GM10248 (cell line): ENCODE measurements around the gene C1QL3.
A peak's percentile ranks its signal among the peaks of the same experiment; 100 is the strongest.

Experiments used
- CTCF ChIA-PET: fragments of 300-600 bp; sonication (Branson Sonifier 250); formaldehyde crosslinking; extraction: SDS; loops from one replicate; lab custom pipeline; 2021; ENCODE audit warnings: antibody characterized with exemption; lab: Yijun Ruan, JAX
- POLR2A ChIA-PET: fragments of 350-650 bp; sonication (Branson Sonifier 250); formaldehyde crosslinking; extraction: SDS; loops from one replicate; lab custom pipeline; 2020; ENCODE audit warnings: antibody characterized with exemption; lab: Yijun Ruan, JAX
- DNase-seq: peaks from one replicate; pipeline ENCODE4 v3.0.0; 2012; ENCODE audit errors: extremely low spot score
- CTCF ChIP-seq: IDR thresholded peaks from 2 replicates; pipeline ENCODE4 v1.5.1; 2012; ENCODE audit warnings: mild to moderate bottlenecking, low read depth; ENCODE audit errors: extremely low read depth, missing control alignments, control extremely low read depth

The C1QL3 gene

GRCh38 chr10:16521311-16522016, at the start of gene C1QL3:
Gene C1QL3 (minus strand): TSS chr10:16521879. CDS start chr10:16521065, 814 bp downstream.
- CTCF ChIA-PET: interaction anchor here (0.6 to 2.7 kb wide), 5 partner anchors 9 to 204 kb away, joined by 3 to 7 read pairs (median 3); no protein-coding TSS in a partner anchor
- POLR2A ChIA-PET: no interaction called here
- no peak for TF ChIP-seq CTCF
- DNase-seq: peak; percentile 49

GRCh38 chr10:16570731-16571130, 49.1 kb upstream of the C1QL3 start:
- POLR2A ChIA-PET: no interaction called here
- TF ChIP-seq CTCF: no peak
- CTCF ChIA-PET: interaction anchor here (2.0 kb wide), 1 partner anchor 12 kb away, joined by 5 read pairs; no protein-coding TSS in a partner anchor
- peak; percentile 45 for DNase-seq

- ChIA-PET CTCF (interaction anchor here (1.3 to 2.5 kb wide), 2 partner anchors 11 to 21 kb away, joined by 4 to 6 read pairs; no protein-coding TSS in a partner anchor), POLR2A (no interaction called here)
- DNase-seq: no peak
- no peak for TF ChIP-seq CTCF
Observed at GRCh38 chr10:16566202-16566805, 44.6 kb upstream of the C1QL3 start.

GRCh38 chr10:16565604-16566003, 43.9 kb upstream of the C1QL3 start:
- ChIA-PET CTCF (interaction anchor here (1.3 to 2.5 kb wide), 2 partner anchors 12 to 20 kb away, joined by 4 to 6 read pairs; no protein-coding TSS in a partner anchor), POLR2A (no interaction called here)
- DNase-seq: no peak
- TF ChIP-seq CTCF: no peak

GRCh38 chr10:16562891-16563290, 41.2 kb upstream of the C1QL3 start:
- no peak for DNase-seq
- ChIA-PET CTCF (no interaction called here), POLR2A (no interaction called here)
- no peak for TF ChIP-seq CTCF

- no peak for TF ChIP-seq CTCF
- ChIA-PET CTCF (interaction anchor here (1.4 to 4.5 kb wide), 4 partner anchors 10 to 14 kb away, joined by 3 to 29 read pairs (median 5); no protein-coding TSS in a partner anchor), POLR2A (no interaction called here)
- no peak for DNase-seq
Observed at GRCh38 chr10:16559236-16559773, 37.6 kb upstream of the C1QL3 start.
